Measurements from ENCODE around the gene UBQLN4. TPM values are rescaled to one million over a fixed set of nuclear protein-coding genes. Genes with fewer than 3 reads are reported as not detected.

Gene UBQLN4
- total and polyA plus RNA-seq, 2 of the 4 experiments (the other 2 are of a cell fraction): 8.8 to 21.6 TPM

DNA sequence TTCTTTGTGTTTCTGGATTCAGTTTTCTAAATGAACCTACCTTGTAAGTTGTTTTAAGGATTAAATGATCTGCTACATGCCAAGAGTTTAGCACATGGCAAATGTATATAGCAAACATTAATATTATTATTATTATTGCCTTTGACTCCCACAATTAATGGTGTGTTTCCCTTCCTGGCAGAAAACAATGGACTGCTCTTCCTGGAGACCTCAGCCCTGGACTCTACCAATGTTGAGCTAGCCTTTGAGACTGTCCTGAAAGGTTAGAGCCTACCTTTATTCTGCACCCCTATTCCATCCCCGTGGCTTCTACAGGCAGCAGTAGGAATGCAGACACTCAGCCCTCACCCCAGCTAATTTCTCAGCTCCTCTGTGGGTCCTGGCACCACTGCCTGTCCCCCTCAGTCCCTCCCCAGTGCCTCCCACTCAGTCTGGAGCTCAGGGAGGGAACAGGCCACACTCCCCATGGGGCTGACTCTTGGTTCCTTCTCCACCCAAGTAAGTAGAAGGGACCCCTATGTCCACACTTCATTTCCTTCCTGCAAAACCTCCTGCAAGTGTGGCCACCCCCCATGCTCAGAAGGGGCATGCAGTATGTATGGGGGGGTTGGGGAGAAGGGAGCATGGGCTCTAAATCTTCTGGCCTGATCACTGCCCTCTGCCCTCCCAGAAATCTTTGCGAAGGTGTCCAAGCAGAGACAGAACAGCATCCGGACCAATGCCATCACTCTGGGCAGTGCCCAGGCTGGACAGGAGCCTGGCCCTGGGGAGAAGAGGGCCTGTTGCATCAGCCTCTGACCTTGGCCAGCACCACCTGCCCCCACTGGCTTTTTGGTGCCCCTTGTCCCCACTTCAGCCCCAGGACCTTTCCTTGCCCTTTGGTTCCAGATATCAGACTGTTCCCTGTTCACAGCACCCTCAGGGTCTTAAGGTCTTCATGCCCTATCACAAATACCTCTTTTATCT lies 16.2 kb upstream of the UBQLN4 start:
- intact Hi-C loops (cut with micrococcal nuclease) (no loop called here), in situ Hi-C loops (cut with MboI; ENCODE audit: low sequenced_read_pairs) (loop anchor here (5.0 kb wide), 1 partner anchor 132 kb away; no protein-coding TSS in a partner anchor), dilution Hi-C loops (cut with HindIII; ENCODE audit: low sequenced_read_pairs, unreplicated experiment) (no loop called here)
- ChIA-PET POLR2A (ENCODE audit: unreplicated experiment) (no interaction called here), CTCF (no interaction called here)
- Histone ChIP-seq H2BK5ac (ENCODE audit: low read depth, low read length, poor library complexity, severe bottlenecking) (no peak overlapping the region), H3K4me2 (ENCODE audit: low read depth, low read length) (no peak overlapping the region), H4K91ac (ENCODE audit: insufficient read depth, low read depth, low read length) (no peak overlapping the region), H3K27me3 (ENCODE audit: control insufficient read depth, insufficient read depth, low read length) (no peaks in the 10 kb centered on the region), H2AK9ac (replicated peaks; ENCODE audit: low read depth, low read length, poor library complexity) (peak overlapping the region; percentile 81), H3K27ac (ENCODE audit: insufficient read depth, low read length) (no peak overlapping the region), H3K23ac (ENCODE audit: low read depth, low read length) (no peak overlapping the region), H3K14ac (replicated peaks; ENCODE audit: low read depth, low read length) (no peak overlapping the region), H3K9me3 (ENCODE audit: control insufficient read depth, insufficient read depth, low read length) (no peaks in the 10 kb centered on the region), H4K20me1 (ENCODE audit: insufficient read depth, low read length) (peaks cover 12% of the 10 kb centered on the region; the same call in 1 of the 2 replicates), H3K4me1 (ENCODE audit: control insufficient read depth, insufficient read depth, low read length) (peaks cover 8% of the 10 kb centered on the region), H3K36me3 (ENCODE audit: control insufficient read depth, insufficient read depth, low read length) (peaks cover 7% of the 10 kb centered on the region; the same call in 1 of the 2 replicates), H3K18ac (ENCODE audit: low read depth, low read length) (no peak overlapping the region), H3K9ac (ENCODE audit: low read depth, low read length) (no peak overlapping the region), H4K5ac (ENCODE audit: low read depth, low read length) (no peak overlapping the region), H2BK15ac (ENCODE audit: low read depth, low read length) (no peak overlapping the region), H2AFZ (replicated peaks; ENCODE audit: low read length, poor library complexity) (peak overlapping the region; percentile 56), H2BK120ac (ENCODE audit: low read depth, low read length) (no peak overlapping the region), H4K8ac (ENCODE audit: low read depth in 2 of 2, low read length in 2 of 2) (no peak overlapping the region), H3K79me1 (ENCODE audit: low read depth in 1 of 2, low read length in 2 of 2) (peaks cover 5 to 15% of the 10 kb centered on the region in 2 experiments; a peak in 2 of 4 replicates), H3K4me3 (ENCODE audit: insufficient read depth, low read depth, low read length) (no peak overlapping the region), H3K56ac (ENCODE audit: extremely low read depth, insufficient read depth, low read length) (no peak overlapping the region), H2AK5ac (ENCODE audit: low read depth, low read length) (no peak overlapping the region; the same call in 1 of the 2 replicates), H3K9me1 (ENCODE audit: insufficient read depth, low read length) (peaks cover 9% of the 10 kb centered on the region), H3K4ac (ENCODE audit: low read depth, low read length) (no peak overlapping the region), H2BK20ac (ENCODE audit: low read depth, low read length) (no peak overlapping the region)
- DNase-seq (no peak), ATAC-seq (ENCODE audit: low read depth) (no peak)
- BruUV-seq (replicated peaks): no TSS peak
- no peak for TF ChIP-seq RFX5 (IDR thresholded peaks at IDR 0.05; ENCODE audit: low read depth, low read length)
- no peak for TF ChIP-seq CEBPB (IDR thresholded peaks at IDR 0.05; ENCODE audit: low read depth, low read length)
- no peak for TF ChIP-seq POLR2A (IDR thresholded peaks at IDR 0.05; ENCODE audit: low read depth, low read length)
- TF ChIP-seq, protein P1, sequence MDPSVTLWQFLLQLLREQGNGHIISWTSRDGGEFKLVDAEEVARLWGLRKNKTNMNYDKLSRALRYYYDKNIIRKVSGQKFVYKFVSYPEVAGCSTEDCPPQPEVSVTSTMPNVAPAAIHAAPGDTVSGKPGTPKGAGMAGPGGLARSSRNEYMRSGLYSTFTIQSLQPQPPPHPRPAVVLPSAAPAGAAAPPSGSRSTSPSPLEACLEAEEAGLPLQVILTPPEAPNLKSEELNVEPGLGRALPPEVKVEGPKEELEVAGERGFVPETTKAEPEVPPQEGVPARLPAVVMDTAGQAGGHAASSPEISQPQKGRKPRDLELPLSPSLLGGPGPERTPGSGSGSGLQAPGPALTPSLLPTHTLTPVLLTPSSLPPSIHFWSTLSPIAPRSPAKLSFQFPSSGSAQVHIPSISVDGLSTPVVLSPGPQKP (IDR thresholded peaks at IDR 0.05; ENCODE audit: borderline replicate concordance, low read depth, low read length): no peak
- TF ChIP-seq, protein P2, sequence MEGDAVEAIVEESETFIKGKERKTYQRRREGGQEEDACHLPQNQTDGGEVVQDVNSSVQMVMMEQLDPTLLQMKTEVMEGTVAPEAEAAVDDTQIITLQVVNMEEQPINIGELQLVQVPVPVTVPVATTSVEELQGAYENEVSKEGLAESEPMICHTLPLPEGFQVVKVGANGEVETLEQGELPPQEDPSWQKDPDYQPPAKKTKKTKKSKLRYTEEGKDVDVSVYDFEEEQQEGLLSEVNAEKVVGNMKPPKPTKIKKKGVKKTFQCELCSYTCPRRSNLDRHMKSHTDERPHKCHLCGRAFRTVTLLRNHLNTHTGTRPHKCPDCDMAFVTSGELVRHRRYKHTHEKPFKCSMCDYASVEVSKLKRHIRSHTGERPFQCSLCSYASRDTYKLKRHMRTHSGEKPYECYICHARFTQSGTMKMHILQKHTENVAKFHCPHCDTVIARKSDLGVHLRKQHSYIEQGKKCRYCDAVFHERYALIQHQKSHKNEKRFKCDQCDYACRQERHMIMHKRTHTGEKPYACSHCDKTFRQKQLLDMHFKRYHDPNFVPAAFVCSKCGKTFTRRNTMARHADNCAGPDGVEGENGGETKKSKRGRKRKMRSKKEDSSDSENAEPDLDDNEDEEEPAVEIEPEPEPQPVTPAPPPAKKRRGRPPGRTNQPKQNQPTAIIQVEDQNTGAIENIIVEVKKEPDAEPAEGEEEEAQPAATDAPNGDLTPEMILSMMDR (conservative IDR thresholded peaks at IDR 0.05; ENCODE audit: low read depth, low read length): no peak
- WGBS, 2 experiments (ENCODE audit: extremely low coverage in 2 of 2, insufficient read length in 1 of 2): 90% methylated on average over 2 of the region's 3 CpGs; no CpG with 5 or more reads in 1 of the 2 experiments
